ENCODE results near the gene AXDND1. TPM values are rescaled to one million over a fixed set of nuclear protein-coding genes. Genes with fewer than 3 reads are reported as not detected.
"Not testable (repeated sequence)": the region's sequence is repeated elsewhere in the genome, so short reads cannot be mapped to it uniquely, and the experiment has no call there.

The AXDND1 gene, protein sequence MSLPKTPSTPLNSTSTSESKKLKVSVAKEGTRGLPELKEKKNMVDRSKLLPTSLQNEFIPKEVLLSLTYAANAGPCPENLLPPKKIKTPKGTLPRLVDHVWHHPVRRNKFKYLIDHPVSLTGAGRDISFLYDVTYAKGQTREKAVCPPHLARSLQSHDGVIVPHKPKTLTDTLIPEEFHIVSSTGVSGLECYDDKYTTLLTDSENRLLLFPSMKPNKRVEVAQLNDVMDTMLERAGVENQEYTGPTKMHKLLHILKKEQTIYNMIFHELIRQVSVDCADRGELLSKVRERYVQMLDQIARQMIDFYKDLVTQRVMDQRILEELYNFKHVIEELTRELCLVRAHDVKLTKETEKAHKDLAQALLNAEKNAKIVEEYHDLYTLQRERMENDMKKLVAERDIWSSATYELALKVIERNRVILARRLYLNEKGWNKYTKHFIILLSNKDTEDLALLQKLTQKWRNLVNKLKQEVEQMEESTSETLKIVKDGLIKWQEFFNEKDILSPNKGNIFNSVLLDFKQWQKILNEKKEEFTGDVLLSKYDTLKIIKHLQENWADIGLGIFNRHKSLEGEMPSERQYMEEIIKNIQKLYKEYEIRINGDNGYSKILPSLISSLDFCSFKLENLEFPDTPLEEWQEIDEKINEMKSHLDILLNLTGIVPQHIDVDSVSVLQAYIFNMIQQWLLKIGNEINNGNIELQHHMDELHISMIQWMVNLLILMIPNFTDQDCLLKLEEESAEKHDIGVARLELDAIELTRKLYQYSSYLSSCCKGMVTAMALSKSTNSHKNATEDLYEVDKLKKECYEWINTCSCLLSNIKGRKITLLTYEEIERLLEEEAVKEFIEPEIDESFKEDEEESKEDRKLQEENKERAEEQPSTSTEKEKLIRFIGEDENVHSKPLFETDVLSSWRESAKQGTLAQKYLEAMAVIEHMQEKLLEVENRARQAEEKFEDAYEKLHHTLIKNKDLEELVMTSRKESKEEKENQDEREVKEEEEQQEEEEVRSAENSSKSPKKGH
- not detected in 2 replicates for polyA plus RNA-seq (2014; cell fraction: cytosol; rRNA removed)
- polyA plus RNA-seq (2014; cell fraction: nucleus; rRNA removed) = not detected in 2 replicates

DNA sequence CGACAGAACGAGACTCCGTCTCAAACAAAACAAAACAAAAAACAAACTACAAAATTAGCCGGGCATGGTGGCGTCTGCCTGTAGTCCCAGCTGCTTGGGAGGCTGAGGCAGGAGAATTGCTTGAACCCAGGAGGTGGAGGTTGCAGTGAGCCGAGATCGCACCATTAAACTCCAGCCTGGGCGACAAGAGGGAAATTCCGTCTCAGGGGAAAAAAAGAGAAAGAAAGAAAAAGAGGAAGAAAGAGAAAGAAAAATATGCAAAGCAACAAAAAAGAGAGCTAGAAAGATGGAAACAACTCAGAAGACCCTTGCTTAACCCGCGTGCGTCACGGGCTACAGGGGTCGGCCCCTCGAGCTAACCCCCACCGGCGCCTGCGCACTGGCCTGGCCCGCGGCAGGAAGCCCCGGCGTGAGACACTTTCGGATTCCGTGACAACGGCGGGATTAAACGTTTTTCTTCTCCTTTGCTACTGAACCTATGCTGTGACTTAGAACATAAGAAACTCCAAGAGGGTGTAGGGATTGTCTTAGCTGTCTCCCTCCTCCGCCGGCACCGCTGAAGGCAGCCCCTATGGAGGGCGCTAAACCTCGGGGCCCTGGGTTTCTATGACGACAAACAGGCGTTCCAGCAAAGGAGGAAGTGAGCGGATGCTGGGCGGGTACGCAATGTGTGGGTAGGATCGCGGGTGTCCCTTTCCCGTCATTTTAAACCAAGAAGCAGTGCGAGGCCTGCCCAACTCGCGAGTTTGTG lies at the start of gene AXDND1:
Gene AXDND1 (plus strand): TSS at position 630 of the 751 bp plus-strand sequence. CDS start 539 bp downstream, outside the sequence.
- DNase-seq (ENCODE audit: low spot score) = peak; percentile 78

DNA sequence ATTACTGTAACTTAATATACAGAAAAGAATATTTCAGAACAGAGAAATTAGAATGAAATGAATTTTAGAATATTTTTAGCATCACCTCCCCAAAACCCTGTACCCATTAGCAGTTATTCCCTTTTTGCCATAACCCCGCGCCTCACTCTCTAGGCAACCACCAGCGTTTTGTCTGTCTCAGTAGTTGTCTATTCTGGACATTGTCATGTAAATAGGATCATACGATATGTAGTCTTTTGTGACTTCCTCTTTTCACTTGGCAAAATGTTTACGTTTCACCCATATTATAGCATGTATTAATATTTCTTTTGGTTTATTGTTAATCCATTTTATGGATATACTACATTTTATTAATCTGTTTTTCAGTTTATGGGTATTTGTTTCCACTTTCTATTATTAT lies 47.3 kb upstream of the AXDND1 start:
- no peak for DNase-seq (ENCODE audit: low spot score)

DNA sequence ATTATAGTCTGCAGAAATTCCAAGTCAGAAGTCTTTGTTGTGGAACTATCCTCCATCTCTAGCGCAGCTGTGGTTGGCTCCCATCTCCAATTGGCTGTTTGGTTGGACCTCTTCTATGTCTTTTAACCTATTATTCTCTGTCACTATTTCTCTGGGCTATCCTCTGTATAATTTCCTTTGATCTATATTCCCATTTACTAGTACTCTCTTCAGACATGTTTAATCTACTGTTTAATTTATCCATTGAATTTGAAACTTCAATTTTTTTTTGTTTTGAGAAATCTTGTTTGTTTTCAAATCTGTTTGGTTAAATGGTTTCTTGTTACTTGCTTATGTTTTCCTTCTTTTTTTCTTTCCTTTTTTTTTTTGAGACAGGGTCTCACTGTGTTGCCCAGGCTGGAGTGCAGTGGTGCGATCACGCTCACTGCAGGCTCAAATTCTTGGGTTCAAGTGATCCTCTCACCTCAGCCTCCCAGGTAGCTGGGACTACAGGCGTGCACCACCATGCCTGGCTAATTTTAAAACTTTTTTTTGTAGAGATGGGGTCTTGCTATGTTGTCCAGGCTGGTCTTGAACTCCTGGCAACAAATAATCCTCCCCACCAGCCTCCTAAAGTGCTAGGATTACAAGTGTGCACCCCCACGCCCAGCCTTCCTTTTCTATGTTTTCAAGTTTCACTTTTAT lies 44.1 kb upstream of the AXDND1 start:
- no peak for DNase-seq (ENCODE audit: low spot score)

DNA sequence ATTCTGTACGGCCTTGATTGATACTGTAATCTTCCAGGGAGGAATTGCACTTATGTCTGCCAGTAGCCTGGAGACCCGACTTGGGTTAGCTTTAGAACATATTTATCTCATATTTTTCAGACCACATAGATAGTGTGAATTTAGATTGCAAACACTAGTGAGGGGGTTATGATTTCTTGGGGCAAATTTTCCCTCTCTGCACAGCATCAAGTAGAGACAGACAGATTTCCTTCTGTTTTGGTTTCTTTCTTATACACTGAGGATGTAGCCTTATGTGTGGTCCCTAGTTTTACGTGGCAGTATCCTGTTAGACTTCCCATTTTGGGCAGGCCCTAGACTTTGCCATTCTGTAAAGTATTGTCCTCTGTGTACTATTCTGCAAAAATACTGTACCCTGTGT lies 43.2 kb upstream of the AXDND1 start:
- DNase-seq (ENCODE audit: low spot score) = no peak

DNA sequence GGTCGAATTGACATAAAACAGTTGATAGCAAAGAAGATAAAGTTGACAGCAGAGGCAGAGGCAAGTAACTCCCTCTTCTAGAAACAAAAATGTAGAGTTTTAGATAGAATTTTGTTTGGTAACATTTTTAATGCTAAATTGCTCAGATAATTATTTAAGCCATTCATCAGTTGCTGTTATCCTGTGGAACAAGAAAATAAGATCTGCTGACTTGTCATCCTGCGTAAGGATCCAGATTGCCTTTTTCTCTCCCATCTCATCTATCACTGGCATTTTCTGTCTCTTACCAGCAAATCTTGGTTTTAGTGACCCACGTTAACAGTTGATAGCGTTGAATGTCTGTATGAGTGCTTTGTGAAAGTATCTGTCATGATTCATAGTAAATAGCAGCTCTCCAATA lies 42.3 kb upstream of the AXDND1 start:
- DNase-seq (ENCODE audit: low spot score) = no peak

DNA sequence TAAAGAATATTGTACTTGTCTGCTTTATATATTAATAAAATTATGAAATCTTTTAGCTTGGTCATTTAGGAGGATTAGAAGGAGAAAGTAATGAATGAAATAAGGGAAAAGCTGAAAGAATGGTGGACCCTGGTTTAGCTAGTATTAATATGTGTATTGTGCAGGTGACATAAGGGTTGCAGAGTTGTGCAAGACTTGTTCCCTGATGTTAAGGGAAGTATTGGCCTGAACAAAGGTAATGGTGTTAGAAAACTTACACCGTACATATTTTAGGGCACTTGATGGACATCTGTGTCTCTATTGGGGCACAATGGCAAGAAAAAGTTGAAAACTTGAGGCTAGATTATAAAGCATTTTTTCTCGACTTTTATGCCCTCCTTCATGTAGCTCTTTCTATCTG lies 39.9 kb upstream of the AXDND1 start:
- no peak for DNase-seq (ENCODE audit: low spot score)

DNA sequence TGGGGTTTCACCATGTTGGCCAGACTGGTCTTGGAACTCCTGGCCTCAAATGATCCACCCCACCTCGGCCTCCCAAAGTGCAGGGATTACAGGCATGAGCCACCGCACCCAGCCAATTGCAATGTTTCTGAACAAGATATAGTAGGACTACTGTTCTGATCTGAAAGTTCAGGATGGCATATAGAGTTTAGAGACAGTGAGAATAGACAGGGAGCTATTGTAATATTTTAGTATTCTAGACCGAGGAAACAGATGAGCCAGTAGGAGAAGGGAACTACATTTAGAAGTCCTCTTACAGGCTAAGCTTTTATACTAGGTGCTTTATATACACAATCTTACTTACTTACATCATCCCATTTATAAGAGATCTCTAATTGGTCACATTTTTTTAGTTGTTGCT lies 39.0 kb upstream of the AXDND1 start:
- DNase-seq (ENCODE audit: low spot score) = no peak

DNA sequence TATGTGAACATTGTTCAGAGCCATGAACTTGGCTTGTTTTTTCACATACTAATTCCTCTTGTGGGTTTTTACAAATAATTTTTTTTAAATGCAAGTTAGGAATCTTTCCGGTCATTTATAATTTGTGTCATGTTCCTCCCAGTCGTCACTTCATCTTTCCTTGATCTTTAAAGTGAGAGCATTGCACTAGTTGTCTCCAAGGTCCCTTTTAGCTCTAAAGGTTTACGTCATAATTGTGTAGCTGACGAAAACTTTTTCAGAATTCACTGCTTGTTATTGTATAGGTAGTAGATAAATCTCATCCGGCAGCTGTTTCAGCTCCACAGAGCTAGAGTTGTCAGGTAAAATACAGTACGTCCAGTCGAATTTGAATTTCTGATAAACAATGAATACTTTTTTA lies 38.6 kb upstream of the AXDND1 start:
- no peak for DNase-seq (ENCODE audit: low spot score)

DNA sequence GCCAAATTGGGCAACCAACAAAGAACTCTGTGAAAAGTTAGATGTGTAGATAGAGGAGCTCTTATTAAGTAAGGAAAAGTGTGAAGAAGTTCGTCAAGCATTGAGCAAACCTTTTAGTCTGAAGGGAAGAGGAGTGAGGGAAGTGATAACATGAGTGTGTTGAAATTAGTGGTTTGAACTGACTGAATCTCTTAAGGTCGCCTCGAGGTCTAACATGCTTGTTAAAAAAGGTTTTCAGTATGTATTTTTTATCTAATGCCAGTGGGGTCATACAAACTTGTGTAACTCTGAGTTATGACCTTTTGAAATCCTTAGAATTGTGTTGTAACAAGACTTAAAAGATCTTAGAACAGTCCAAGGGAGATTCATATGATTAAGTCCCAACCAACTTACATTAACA lies 38.1 kb upstream of the AXDND1 start:
- DNase-seq (ENCODE audit: low spot score) = no peak

DNA sequence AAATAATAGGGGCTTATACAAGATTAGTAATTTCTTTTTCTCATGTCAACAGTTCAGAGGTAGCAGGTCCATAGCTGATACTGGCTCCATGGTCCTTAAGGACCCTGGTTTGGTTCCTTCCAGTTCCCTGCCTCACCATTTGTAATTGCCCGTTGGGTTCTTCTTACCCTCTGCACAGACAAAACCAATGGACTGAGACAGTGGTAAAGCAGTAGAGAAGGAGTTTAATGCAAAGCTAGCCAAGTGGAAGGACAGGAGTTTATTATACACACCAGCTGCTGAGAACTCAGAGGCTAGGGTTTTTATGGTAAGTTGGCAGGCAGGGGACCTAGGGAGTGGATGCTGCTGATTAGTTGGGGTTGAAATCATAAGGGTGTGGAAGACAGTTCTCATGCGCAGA lies 35.9 kb upstream of the AXDND1 start:
- DNase-seq (ENCODE audit: low spot score) = no peak

DNA sequence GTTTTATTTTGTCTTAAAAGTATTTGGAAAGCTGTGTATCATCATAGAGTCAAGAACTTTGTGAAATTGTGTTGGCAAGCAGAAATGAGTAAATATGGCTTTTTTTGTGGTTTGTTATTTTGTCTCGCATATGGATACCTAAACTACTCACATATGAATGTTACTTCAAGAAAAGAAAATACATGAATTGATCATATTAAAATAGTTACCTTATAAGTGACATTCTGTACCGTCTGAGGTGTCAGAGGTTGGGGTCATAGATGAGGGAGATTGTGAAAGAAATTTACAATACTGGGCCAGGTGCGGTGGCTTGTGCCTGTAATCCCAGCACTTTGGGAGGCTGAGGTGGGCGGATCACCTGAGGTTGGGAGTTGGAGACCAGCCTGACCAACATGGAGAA lies 31.3 kb upstream of the AXDND1 start:
- DNase-seq (ENCODE audit: low spot score) = no peak

DNA sequence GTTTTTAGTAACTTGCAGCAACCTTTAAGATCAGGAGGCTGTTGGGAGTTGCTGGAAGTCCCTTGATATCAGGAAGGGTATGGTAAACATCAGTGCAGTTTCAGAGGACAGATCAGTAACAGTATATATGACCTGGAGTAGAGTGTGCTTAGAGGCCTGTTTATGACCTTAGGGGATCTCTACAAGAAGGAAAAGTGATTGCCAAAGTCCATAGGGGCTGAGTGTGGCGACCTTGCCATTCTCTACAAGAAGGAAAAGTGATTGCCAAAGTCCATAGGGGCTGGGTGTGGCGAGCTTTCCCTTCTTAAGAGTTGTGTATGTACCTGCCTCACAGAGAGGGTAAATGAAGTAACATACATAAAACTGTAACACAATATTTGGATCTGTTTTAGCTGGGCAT lies 28.5 kb upstream of the AXDND1 start:
- no peak for DNase-seq (ENCODE audit: low spot score)

DNA sequence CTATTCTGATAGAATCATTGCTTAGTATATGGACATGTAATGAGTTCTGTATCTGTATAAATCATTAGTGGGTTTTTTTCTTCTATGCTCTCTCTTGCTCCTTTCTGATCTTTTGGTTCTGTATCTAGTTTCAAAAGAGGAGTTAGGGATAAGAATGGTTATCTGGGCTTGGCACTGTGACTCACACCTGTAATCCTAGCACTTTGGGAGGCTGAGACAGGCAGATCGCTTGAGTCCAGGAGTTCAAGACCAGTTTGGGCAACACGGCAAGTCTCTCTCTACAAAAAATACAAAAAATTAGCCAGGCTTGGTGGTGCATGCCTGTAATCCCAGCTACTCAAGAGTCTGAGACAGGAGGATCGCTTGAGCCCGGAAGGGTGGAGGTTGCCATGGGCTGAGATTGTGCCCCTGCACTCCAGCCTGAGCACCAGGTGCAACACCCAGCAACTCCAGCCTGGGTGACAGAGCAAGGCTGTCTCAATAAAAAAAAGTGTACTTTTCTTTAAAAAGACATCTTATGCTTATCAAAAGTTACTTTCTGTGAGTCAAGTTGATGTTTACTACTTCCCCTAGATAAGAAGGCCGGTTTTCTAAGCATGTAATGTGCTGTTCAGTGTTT lies 27.7 kb upstream of the AXDND1 start:
- DNase-seq (ENCODE audit: low spot score) = no peak

DNA sequence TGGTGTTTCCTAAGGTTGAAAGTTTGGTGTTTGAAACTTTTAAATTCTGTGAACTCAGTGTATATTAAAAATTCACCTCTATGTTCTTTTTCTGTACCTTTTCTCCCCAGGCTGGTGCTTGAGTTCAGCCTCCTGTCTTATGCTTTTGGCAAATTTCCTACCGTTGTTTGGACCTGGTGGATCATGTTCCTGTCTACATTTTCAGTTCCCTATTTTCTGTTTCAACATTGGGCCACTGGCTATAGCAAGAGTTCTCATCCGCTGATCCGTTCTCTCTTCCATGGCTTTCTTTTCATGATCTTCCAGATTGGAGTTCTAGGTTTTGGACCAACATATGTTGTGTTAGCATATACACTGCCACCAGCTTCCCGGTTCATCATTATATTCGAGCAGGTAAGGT lies 24.9 kb upstream of the AXDND1 start:
- DNase-seq (ENCODE audit: low spot score) = no peak

DNA sequence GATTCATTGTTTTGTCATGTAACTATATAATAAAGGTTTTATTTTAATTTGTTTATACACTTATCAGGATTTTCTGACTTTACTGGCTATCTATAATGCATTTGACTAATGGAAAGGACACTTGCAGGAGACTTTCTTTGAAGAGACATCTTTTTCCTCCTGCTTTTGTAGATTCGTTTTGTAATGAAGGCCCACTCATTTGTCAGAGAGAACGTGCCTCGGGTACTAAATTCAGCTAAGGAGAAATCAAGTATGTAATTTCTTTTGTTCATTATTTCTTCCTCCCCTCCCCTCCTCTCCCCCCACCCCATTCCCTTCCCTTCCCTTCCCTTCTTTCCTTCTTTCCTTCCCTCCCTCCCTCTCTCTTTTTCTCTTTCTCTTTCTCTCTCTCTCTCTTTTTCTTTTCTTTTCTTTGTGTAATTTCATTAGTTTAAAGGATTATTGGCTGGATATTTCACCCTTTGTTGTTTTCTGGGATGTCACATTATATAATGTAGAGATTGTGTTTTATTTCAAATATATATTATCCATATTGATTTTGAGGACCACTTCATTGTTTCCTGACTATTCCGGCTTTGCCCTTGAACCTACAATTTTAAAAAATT lies 23.7 kb upstream of the AXDND1 start:
- DNase-seq (ENCODE audit: low spot score) = no peak

DNA sequence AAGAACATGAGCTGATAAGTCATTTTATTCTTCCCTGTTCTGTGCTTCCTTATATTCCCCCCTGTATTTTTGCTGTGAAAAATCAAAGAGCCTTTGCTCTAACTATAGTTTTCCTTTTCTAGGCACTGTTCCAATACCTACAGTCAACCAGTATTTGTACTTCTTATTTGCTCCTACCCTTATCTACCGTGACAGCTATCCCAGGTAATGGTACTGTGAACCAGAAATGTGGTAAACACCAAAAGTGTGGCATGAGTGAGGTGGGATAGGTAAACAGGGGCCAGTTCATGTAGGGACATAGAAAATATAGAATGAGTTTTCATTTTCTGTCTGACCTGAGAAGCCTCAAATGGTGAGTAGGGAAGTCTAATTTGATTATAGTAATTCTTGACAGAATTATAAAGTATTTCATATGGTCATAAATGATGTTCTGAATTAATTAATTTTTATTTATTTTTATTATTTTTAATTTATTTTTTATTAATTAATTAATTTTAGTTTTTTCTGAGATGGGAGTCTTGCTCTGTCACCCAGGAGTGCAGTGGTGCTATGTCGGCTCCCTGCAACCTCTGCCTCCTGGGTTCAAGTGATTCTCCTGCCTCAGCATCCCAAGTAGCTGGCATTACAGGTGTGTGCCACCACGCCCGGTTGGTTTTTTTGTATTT lies 22.9 kb upstream of the AXDND1 start:
- DNase-seq (ENCODE audit: low spot score) = no peak

DNA sequence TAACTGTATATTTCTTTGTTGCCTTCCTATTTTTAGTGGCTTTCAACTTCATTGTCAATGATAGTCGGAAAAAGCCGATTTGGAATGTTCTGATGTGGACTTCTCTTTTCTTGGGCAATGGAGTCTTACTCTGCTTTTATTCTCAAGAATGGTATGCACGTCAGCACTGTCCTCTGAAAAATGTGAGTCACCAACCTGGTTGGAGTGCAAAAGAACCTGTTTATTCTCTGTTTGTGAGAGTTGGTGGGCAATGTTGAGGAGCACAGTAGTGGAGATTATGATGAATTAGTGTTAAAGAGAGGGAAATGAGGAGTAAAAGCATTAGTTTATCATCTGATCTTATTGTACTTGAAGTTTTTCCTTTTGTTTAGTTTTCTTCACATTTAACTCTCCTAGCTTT lies 14.5 kb upstream of the AXDND1 start:
- no peak for DNase-seq (ENCODE audit: low spot score)

DNA sequence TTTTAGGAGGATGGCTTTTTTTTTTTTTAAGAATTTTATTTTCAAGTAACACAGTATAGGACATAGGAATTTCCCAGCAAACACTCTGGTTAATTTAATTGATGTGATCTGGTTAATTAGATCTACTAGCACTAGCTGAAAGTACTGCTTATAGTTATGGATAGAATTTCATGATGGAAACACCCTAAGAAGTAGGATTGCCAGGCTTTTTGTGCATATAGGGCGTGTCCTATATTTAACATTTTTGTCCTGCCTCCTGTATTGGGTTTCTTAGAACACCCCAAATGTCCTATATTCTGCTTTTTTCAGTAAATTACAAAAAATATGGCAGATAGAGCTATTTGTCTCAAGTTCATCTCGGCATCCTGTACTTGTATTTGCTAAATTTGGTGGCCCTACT lies 13.5 kb upstream of the AXDND1 start:
- DNase-seq (ENCODE audit: low spot score) = no peak

DNA sequence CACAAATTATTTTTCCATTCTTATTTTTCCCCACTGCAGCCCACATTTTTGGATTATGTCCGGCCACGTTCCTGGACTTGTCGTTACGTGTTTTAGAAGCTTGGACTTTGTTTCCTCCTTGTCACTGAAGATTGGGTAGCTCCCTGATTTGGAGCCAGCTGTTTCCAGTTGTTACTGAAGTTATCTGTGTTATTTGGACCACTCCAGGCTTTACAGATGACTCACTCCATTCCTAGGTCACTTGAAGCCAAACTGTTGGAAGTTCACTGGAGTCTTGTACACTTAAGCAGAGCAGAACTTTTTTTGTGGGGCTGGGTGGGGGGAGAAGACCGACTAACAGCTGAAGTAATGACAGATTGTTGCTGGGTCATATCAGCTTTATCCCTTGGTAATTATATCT lies 12.2 kb upstream of the AXDND1 start:
- no peak for DNase-seq (ENCODE audit: low spot score)

DNA sequence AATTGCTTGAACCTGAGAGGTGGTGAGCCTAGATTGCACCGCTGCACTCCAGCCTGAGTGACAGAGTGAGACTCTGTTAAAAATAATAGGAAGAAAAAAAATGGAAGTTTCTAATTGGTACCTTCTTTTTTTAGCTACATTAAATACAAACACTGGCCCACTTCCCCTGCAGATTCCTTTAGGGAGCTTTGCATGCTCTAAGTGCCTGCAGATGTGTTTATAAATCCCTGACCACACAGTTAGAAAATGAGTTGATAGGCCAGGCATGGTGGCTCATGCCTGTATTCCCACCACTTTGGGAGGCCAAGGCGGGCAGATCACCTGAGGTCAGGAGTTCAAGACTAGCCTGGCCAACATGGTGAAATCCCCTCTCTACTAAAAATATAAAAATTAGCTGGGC lies 4.1 kb upstream of the AXDND1 start:
- not testable (repeated sequence) for DNase-seq (ENCODE audit: low spot score)

All from SK-N-DZ (cell line).